Activated CD4-positive, alpha-beta T cell treated with anti-CD3 and anti-CD28 coated beads for 1 hour (primary cell): ENCODE results near the gene KRTAP10-1.

Experiments used
- DNase-seq: peaks from one replicate; pipeline ENCODE4 v3.0.0-alpha.2; 2020

The KRTAP10-1 gene

DNA sequence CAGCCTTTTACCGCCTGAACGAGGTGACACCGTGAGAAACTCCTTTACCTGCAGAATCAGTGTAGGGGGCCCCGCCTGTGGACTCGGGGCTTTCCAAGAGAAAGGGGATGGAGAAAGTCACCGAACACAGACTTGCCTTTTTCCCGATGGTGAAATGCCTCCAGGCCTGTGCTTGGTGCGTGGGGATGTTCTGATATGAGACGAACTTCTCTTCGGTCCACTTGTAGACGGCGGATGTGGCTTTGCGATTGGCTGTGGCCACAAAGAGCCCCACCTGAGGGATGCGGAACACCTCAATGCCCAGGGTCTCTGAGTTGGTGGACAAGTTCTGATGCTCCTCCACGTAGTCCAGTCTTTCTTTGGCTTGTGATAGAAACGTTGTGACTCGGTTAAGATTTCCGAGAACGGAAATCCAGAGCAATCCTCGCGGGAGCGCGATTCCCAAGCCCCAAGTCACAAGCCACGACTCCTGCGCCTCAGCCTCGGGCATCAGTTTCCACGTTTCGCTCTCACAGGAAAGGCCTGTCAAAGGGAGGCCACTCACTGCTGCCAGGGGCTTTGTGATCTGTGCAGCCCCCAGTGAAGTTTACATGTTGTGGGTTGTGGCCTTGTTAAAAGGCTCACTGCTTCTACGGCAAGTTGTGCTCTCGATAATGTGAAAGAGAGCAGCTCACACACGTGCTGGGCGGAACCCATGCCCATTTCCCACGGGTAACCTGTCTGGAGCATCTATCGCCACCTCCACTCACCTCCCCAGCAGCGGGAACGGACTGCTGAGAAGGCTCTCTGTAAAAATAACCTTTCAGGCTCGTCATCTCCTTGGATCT is 12.6 kb downstream of the KRTAP10-1 start:
- no peak for DNase-seq

DNA sequence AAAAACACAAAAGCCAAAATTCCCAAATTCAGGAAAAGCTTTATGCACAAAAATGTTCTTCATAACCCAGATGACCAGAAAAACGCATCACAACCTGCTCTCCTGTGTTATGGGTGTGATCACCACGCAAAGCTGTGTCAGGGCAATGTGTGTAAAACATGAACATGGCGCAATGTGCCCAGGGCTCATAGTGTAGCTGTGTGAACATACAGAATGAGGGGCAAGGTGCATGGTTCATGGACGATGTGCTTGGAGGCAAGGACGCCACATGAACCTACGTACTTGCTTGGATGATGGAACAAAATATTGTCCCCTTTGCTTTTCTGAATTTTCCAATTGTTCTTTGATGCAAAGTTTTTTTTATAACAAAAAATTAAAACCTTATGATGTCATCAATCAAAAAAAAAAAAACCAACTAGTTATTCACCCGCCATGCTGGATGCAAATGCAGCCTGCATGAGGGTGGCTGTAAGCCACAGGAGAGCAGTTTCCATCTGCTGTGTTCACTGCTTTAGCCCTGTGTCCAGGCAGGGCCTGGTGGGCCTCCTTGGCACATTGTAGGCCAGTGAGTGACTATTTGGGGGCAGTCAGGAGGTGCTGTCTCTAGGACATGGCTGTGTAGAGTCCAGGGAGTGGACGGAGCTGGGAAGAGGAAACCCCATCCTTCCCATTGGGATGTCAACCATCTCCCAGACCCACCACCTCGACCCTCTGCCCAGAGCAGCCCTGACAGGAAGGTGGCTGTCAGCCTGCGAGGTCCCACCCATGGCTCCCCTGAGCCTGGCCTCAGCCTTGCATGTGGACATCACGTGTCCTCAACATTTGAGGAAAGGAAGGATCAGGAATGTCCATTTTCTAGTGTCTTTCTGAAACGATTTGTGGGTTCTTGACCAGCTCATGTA is 13.6 kb downstream of the KRTAP10-1 start:
- DNase-seq = no peak

DNA sequence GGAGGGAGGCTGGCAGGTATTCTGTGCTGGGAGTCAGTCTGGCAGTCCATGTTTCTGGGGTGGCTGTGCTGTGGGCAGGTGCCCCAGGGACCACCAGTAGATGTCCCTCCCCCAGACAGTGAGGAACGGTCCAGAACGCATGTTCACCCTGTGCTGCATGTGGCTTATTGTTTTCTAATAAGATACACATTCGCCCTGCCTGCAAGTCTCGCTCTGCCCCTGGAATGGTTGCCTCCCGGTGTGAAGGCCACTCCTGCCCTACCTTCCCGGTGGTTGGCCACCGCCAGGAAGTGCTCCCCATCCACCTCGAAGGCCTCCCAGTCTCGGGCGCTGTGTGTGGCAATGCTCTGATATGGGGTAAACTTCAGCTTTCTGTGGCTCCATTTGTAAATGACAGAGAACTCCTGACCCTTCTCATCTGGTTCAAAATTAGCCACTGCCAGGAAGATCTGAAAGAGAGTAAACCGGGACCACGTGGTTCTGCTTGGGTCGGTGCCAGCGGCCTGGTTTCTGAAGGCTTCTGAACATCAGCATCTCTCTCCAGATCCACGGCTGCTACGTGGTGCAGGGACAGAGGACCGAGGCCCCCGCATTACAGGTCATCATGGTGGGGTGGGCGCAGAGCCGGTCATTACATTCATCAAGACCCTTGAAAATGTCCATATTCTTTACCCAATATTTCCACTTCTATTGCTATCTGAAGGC is 14.5 kb downstream of the KRTAP10-1 start:
- DNase-seq = no peak

- no peak for DNase-seq
Observed at GRCh38 chr21:44524414-44525371, 15.3 kb downstream of the KRTAP10-1 start.

GRCh38 chr21:44523567-44524413 is 16.2 kb downstream of the KRTAP10-1 start:
- DNase-seq = no peak

DNA sequence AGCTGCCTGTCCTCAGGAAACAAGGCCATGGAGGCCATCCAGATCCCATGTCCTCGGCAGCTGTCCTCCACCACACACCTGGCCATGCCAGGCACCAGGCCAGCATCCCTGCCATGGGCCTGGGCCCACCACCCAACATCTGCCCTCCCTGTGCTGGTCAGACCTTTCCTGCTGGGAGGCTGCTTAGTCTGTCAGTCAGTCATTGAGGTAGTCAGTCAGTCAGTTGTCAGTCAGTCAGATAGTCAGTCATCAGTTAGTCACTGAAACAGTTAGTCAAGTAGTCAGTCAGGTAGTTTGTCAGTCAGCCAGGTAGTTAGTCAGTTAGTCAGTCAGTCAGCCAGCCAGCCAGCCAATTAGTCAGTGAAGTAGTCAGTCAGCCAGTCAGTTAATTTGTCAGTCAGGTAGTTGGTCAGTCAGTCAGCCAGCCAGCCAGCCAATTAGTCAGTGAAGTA is 17.2 kb downstream of the KRTAP10-1 start:
- no peak for DNase-seq

DNA sequence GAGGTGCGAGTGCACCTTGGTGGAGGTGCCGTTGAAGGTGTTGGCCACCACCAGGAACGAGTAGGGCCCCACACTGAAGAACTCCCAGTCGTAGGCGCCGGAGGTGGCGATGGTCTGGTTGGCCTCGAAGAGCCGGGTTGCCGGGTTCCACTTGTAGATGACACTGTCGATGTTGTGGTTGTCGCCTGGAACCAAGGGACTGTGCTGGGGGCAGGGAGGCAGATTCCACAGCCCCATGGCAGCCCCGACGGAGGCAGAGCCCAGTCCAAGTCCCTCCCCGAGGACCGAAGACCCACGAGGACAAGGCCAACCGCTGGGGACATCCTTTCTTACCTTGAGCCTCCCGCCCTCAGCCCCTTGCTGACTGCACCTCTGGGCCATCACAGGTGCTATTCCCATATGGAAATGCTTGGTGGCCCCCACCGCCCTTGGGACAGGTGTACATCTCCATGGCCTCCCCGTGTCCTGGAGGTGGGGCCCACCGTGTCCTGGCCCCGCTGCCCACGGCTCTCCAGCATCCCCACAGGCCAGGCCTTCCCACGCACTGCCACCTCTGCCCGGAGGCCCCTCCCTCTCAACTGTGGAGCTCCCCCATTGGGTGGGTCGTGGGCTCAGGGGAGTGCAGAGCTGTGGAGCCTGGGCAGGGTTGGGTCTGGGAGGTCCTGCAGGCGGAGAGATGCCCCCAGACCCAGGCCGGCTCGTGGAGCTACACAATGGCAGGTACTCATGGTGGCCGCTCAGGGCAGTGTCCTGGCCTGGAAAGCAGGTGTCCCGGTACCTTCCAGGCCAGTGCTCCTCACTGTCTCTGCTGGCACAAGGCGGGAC is 17.9 kb downstream of the KRTAP10-1 start:
- no peak for DNase-seq

DNA sequence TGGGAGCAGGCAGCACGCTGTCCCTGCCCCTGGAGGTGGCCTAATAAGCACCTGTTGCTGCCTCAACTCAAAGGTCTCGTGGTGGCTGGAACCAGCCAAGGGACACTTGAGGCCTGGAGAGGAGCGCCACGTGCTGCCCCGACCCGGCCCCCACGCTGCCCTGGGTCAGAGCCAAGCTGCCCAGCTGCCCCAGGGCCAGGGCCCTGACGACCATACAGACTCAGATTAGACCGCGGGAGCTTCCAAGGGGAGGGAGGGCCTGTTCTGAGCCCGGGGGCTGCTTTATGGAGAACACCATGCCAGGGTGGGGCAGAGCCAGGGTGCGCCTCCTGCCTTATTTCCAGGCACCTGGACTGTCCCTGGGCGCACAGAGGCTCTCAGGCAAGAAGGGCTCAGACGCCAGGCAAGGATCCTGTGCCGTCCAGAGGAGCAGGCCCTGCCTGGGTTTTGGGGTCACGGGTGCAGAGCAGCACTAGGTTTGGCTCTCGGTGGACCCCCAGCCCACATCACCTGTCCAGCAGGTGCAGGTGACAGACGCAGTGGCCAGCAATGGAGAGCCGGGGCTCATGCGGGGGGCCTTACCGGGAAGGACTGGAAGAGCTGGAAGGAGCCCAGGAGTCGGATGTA is 18.6 kb downstream of the KRTAP10-1 start:
- no peak for DNase-seq

DNA sequence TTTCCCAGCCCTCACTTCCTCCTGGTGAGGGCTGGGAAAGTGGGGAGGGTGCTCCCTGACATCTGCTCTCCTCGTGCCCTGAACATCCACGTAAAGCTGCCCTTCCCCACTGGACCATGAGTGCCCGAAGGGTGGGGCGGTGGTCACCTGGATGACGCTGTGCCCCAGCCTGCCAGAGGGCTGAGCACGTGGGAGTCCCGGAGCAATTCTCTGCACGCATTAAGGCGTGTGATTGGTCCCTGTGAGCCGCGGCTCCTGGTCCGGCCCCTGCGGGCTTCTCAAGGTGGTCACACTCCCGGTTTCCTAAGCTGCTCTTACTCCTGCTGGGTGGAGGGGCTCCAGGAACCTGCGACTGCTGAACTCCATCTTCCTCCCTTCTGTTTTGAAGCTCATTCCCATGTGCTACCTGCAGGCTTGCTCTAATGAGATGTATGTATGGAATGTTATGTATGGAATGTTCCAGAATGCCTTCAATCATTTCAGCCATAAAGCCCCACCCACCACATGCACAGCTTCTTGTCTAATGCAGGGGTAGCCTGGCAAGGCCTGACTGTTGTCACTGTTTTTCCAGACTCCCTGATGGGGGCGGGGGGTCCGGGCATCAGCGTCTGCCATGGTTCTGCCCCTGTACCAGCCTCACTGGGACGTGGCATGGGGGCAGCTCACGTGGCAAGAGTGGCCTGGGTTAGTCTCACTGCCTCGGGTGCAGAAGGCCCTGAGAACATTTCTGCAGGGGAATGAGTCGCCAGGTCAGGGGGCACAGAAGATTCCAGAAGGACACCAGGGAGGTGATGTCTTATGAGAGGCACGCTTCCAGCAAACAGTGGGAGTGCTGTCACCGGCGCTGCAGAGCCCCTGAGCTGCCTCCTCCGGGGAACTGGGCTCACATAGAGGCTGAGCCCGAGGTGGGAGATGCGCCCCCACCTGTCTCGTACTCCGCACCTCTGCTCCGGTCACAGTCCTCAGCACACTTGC is 19.4 kb downstream of the KRTAP10-1 start:
- no peak for DNase-seq

DNA sequence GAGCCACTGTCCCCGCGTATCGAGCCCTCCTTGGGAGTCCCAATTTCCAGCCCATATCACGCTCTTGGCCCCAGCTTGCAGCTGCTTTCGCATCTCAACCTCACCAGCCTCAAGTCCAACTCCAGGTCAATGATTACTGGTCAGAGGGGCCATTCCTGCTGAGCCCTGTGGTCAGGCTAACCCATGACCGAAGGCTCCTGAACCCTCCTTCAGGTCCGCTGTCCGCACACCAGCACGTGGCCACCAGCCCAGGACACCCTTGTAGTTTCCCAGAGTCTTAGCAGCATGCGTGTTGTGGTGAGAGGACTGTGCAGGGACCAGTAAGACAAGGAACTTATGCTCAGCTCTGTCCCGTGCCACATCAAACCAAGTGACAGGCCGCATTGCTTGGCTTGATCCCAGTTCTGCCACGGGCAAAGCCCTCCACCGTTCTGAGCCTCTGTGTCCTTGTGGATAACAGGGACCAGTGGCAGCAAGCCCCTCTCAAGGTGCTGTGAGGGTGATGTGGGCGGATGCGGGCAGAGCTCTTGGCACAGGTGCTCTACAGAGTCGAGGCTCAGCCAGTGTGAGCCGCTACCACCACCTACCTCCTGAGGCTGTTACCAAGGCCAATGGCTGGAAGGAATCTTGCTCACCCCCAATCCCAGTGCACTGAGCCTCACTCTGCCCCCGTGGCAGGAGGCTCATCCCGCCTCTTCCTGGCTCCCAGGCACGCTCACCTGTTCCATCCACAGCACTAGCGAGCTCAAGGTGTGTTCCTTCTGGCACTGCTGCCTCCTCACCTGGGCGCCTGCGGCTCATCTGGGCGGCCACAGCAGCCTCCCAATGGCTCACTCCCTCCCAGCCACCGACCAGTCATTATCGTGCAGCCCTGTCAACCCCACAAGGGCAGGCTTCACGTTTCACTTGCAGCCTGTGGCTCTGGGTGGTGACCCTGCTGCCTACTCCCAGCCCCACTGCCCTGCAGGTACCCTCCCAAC is 20.4 kb downstream of the KRTAP10-1 start:
- no peak for DNase-seq

DNA sequence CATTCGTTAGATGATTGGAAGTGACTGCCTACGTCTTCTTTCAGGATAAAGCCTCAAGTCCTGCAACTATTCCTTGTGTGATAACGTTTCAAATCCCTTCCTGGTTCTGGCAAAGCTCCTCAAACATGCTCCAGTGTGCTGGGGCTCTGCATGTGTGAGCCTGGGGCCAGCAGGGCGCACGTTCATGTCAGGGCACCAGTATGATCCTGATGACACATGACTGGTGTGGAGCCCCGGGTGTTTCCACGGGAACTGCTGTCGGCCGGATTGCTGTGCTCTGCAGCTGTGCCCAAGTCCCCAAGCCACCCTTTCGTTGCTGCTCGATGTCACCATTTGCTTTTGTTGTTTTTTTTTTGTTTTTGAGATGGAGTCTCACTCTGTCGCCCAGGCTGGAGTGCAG is 21.3 kb downstream of the KRTAP10-1 start:
- no peak for DNase-seq

GRCh38 chr21:44517175-44517899 is 22.7 kb downstream of the KRTAP10-1 start:
- DNase-seq = no peak

- DNase-seq = no peak
Observed at GRCh38 chr21:44516828-44517174, 23.2 kb downstream of the KRTAP10-1 start.

DNA sequence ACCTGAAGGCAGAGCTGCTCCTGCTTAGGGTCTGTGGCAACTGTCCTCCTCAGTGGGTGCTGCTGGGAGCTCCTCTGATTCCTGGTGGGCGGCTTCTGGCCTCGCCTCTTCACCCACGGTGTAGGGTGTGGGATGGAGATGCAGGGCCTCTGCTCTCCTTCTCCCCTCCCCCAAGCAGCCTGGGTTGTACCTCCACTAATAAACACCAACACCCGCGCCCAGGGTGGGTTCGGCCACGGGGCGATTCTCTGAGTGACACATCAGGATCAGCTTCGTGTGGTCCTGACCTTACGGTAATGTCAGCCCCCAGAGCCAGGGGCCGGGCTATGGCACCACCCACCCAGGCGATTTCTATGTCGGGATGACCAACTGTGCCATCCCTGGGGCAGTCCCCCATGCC is 23.7 kb downstream of the KRTAP10-1 start:
- DNase-seq = no peak

- DNase-seq = no peak
Observed at GRCh38 chr21:44515359-44516165, 24.4 kb downstream of the KRTAP10-1 start.
